HepG2 (cell line): Measurements from ENCODE around the gene SCT. TPM values are rescaled to one million over a fixed set of nuclear protein-coding genes. Genes with fewer than 3 reads are reported as not detected.
A peak's percentile ranks its signal among the peaks of the same experiment; 100 is the strongest.

ENCODE experiments used
- BCL3 ChIP-seq: sonication (generic); formaldehyde crosslinking; IDR thresholded peaks from 2 replicates; pipeline ENCODE4 v1.5.1; 2020; ENCODE audit warnings: mild to moderate bottlenecking, missing genetic modification reagents, moderate library complexity
- MTA1 ChIP-seq: sonication (generic); formaldehyde crosslinking; IDR thresholded peaks from 2 replicates; pipeline ENCODE4 v1.4.0; 2020; ENCODE audit warnings: missing genetic modification reagents, mild to moderate bottlenecking, borderline replicate concordance
- MYC ChIP-seq: sonication (generic); formaldehyde crosslinking; IDR thresholded peaks from 2 replicates; pipeline ENCODE4 v1.9.0; 2021; ENCODE audit warnings: missing genetic modification reagents, borderline replicate concordance
- REXO4 ChIP-seq: sonication (generic); formaldehyde crosslinking; IDR thresholded peaks from 2 replicates; pipeline ENCODE4 v1.8.0; 2022; ENCODE audit warnings: missing genetic modification reagents, mild to moderate bottlenecking, borderline replicate concordance
- THAP11 ChIP-seq: IDR thresholded peaks from 2 replicates; pipeline ENCODE4 v1.6.1; 2016; ENCODE audit warnings: missing biosample characterization, missing genetic modification reagents
- USF2 ChIP-seq, 2 experiments: sonication (generic) in 1 of 2; formaldehyde crosslinking in 1 of 2; IDR thresholded peaks; 2 replicates each; pipeline versions ENCODE4 v1.5.1 to v1.6.1; 2011 to 2020; ENCODE audit warnings: borderline replicate concordance in 1 of 2, low read depth in 1 of 2, low read length in 1 of 2, mild to moderate bottlenecking in 1 of 2, missing genetic modification reagents in 1 of 2, moderate library complexity in 1 of 2
- ZHX2 ChIP-seq, 2 experiments: sonication (generic) in 1 of 2; formaldehyde crosslinking in 1 of 2; IDR thresholded peaks; 2 replicates each; pipeline versions ENCODE4 v1.6.1 to v1.9.0; 2014 to 2022; ENCODE audit warnings: antibody characterized with exemption in 1 of 2, borderline replicate concordance in 1 of 2, inconsistent platforms in 1 of 2, low read depth in 1 of 2, missing genetic modification reagents in 1 of 2
- ZNF256 ChIP-seq: sonication (generic); formaldehyde crosslinking; conservative IDR thresholded peaks from 2 replicates; pipeline ENCODE4 v1.4.0; 2020; ENCODE audit warnings: missing genetic modification reagents
- ZNF770 ChIP-seq: sonication (generic); formaldehyde crosslinking; IDR thresholded peaks from 2 replicates; pipeline ENCODE4 v1.5.0; 2020; ENCODE audit warnings: mild to moderate bottlenecking, missing genetic modification reagents
- ZNF792 ChIP-seq: IDR thresholded peaks from 2 replicates; pipeline ENCODE4 v1.6.1; 2016
- polyA plus RNA-seq, 8 experiments: library from polyadenylated mRNA; depleted of rRNA in 3 of 8; stranded (reverse) in 7 of 8; unstranded in 1 of 8; fragments of >200 nt; fragmentation: Illumina TruSeq in 4 of 8; extraction: Trizol in 4 of 8; gene quantifications; 2 replicates each; pipeline versions ENCODE4 v1.2.1 to v1.2.3, GENCODE V29; 2011 to 2016; ENCODE audit warnings: low read depth in 4 of 8, missing spikeins in 1 of 8, mixed read lengths in 1 of 8; ENCODE audit not compliant: insufficient read depth in 1 of 8
- total RNA-seq, 5 experiments: library from RNA; depleted of rRNA; stranded (reverse); fragments of >200 nt; fragmentation: Illumina TruSeq; extraction: Trizol; gene quantifications; 2 replicates each; pipeline ENCODE4 v1.2.3, GENCODE V29; 2016; ENCODE audit warnings: low read depth in 1 of 5

Gene SCT
- total and polyA plus RNA-seq, 2 of the 13 experiments (the other 11 are each of a cell fraction or from before 2014, with no cell fraction given), result not detected

GRCh38 chr11:579830-580601 is 47.0 kb downstream of the SCT start (continued):
- TF ChIP-seq USF2 (IDR thresholded peaks at IDR 0.05; ENCODE audit: low read depth, low read length) (peak; percentile 21; the same call in 1 of the 2 replicates), USF2 (CRISPR knock-in tag; IDR thresholded peaks at IDR 0.05; ENCODE audit: borderline replicate concordance) (no peak; the same call in 1 of the 2 replicates), BCL3 (CRISPR knock-in tag) (no peak), ZHX2 (IDR thresholded peaks at IDR 0.05; ENCODE audit: low read depth) (no peak), ZHX2 (CRISPR knock-in tag; IDR thresholded peaks at IDR 0.05; ENCODE audit: borderline replicate concordance) (no peak), ZNF770 (CRISPR knock-in tag) (peak; percentile 54), THAP11 (peak; percentile 49; the same call in 1 of the 2 replicates), ZNF792 (CRISPR knock-in tag) (0 out of 2 replicates have a peak, but pooled peaks have one; percentile 27), REXO4 (no peak), MTA1 (CRISPR knock-in tag) (peak; percentile 86; the same call in 1 of the 2 replicates), ZNF256 (CRISPR knock-in tag) (0 out of 2 replicates have a peak, but pooled peaks have one; percentile 23), MYC (CRISPR knock-in tag) (peak; percentile 77; the same call in 1 of the 2 replicates)
